ENCODE measurements around the gene RNU2-63P.
"Not testable (repeated sequence)": the region's sequence is repeated elsewhere in the genome, so short reads cannot be mapped to it uniquely, and the experiment has no call there.

- TF ChIP-seq, protein P1, sequence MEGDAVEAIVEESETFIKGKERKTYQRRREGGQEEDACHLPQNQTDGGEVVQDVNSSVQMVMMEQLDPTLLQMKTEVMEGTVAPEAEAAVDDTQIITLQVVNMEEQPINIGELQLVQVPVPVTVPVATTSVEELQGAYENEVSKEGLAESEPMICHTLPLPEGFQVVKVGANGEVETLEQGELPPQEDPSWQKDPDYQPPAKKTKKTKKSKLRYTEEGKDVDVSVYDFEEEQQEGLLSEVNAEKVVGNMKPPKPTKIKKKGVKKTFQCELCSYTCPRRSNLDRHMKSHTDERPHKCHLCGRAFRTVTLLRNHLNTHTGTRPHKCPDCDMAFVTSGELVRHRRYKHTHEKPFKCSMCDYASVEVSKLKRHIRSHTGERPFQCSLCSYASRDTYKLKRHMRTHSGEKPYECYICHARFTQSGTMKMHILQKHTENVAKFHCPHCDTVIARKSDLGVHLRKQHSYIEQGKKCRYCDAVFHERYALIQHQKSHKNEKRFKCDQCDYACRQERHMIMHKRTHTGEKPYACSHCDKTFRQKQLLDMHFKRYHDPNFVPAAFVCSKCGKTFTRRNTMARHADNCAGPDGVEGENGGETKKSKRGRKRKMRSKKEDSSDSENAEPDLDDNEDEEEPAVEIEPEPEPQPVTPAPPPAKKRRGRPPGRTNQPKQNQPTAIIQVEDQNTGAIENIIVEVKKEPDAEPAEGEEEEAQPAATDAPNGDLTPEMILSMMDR (IDR thresholded peaks at IDR 0.05): not testable (repeated sequence)
- not testable (repeated sequence) for TF ChIP-seq POLR2A (IDR thresholded peaks at IDR 0.05)
These were observed 1.9 kb upstream of the RNU2-63P start for GRCh38 chr2:88018077-88018805.
